Measurements from ENCODE around the gene XKR7. TPM values are rescaled to one million over a fixed set of nuclear protein-coding genes. Genes with fewer than 3 reads are reported as not detected.

The XKR7 gene
- total and polyA plus RNA-seq, 10 of the 15 experiments (the other 5 are each of a cell fraction or from before 2014, with no cell fraction given) = not detected

DNA sequence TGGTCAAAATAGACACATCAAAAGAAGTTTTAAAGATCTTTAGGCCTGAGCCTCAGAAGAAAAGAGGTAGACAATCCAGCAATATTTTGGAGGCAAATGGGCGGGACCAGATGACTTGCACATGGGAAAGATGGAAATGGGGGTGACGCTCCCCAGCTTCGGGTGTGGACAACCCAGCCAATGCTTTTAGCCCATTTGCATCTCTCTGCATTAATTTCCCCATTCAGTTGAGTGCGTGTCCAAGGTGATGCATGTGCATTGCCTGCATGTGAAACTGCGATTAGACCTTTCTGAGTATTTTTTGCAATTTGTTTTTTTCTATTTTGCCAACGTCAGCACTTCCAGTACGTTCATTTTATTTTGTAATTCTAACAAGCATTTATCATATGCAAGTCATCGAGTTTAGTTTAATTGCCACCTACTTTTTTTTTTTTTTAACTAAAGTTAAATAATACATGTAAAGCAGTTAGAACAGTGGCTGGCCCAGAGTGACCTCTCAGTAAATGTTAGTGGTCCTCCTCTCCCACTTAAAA is 40.3 kb upstream of the XKR7 start:
- RAD21 ChIA-PET (ENCODE audit: unreplicated experiment) = interaction anchor here (1.1 kb wide), 1 partner anchor 10 kb away, joined by 7 read pairs; no protein-coding TSS in a partner anchor
- no peaks in the 10 kb centered on the region for H3K79me2 ChIP-seq (ENCODE audit: control insufficient read depth, insufficient read depth, low read length)
- H2AFZ ChIP-seq (ENCODE audit: control insufficient read depth, low read depth, low read length) = no peak overlapping the region
- no TSS peak for BruUV-seq (replicated peaks)
- no peak overlapping the region for H3K4me2 ChIP-seq (ENCODE audit: control insufficient read depth, insufficient read depth)
- H4K20me1 ChIP-seq (ENCODE audit: control insufficient read depth, insufficient read depth) = no peaks in the 10 kb centered on the region
- no peak for ATAC-seq
- SMC1A ChIA-PET (ENCODE audit: uncharacterized antibody, unreplicated experiment) = interaction anchor here (1.1 to 1.3 kb wide), 2 partner anchors 12 to 23 kb away, joined by 4 to 6 read pairs; no protein-coding TSS in a partner anchor
- no peaks in the 10 kb centered on the region for H3K27me3 ChIP-seq (replicated peaks in 1 of 2; ENCODE audit: control insufficient read depth in 2 of 2, insufficient read depth in 2 of 2, low read length in 1 of 2)
- in situ Hi-C loops (cut with MboI) = no loop called here
- peaks cover 11% of the 10 kb centered on the region for H3K4me1 ChIP-seq (ENCODE audit: control insufficient read depth, insufficient read depth, low read length)
- POLR2A ChIA-PET = no interaction called here
- intact Hi-C loops (cut with micrococcal nuclease; ENCODE audit: unreplicated experiment) = no loop called here
- H3K9ac ChIP-seq (ENCODE audit: control insufficient read depth, insufficient read depth, low read length) = no peak overlapping the region
- no peaks in the 10 kb centered on the region for H3K36me3 ChIP-seq (ENCODE audit: control insufficient read depth in 2 of 2, insufficient read depth in 2 of 2, low read length in 1 of 2)
- no peaks in the 10 kb centered on the region for H3K9me3 ChIP-seq (replicated peaks; ENCODE audit: control insufficient read depth, insufficient read depth, low read length)
- TF ChIP-seq MTA3 (IDR thresholded peaks at IDR 0.05; ENCODE audit: borderline replicate concordance, low read length) = no peak
- no peak for TF ChIP-seq RFX5 (IDR thresholded peaks at IDR 0.05; ENCODE audit: low read depth, low read length)
- no peak for TF ChIP-seq RB1 (IDR thresholded peaks at IDR 0.05; ENCODE audit: borderline replicate concordance)
- TF ChIP-seq NRF1 (conservative IDR thresholded peaks at IDR 0.05; ENCODE audit: low read depth, low read length) = no peak
- TF ChIP-seq WRNIP1 (IDR thresholded peaks at IDR 0.05; ENCODE audit: borderline replicate concordance, low read depth, low read length) = no peak
- TF ChIP-seq, protein P1, sequence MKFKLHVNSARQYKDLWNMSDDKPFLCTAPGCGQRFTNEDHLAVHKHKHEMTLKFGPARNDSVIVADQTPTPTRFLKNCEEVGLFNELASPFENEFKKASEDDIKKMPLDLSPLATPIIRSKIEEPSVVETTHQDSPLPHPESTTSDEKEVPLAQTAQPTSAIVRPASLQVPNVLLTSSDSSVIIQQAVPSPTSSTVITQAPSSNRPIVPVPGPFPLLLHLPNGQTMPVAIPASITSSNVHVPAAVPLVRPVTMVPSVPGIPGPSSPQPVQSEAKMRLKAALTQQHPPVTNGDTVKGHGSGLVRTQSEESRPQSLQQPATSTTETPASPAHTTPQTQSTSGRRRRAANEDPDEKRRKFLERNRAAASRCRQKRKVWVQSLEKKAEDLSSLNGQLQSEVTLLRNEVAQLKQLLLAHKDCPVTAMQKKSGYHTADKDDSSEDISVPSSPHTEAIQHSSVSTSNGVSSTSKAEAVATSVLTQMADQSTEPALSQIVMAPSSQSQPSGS (IDR thresholded peaks at IDR 0.05; ENCODE audit: low read length) = no peak
- no peak for TF ChIP-seq ZBED1 (IDR thresholded peaks at IDR 0.05; ENCODE audit: borderline replicate concordance)
- no peak for TF ChIP-seq CBFB (IDR thresholded peaks at IDR 0.05; ENCODE audit: low read depth)
- no peak for TF ChIP-seq PKNOX1 (IDR thresholded peaks at IDR 0.05)
- no peak for TF ChIP-seq GABPA (IDR thresholded peaks at IDR 0.05; ENCODE audit: low read depth)
- no peak for TF ChIP-seq RAD51 (IDR thresholded peaks at IDR 0.05)
- no peak for TF ChIP-seq EZH2 (IDR thresholded peaks at IDR 0.05; ENCODE audit: borderline replicate concordance, control insufficient read depth, low read depth, low read length)
- TF ChIP-seq, protein P2, sequence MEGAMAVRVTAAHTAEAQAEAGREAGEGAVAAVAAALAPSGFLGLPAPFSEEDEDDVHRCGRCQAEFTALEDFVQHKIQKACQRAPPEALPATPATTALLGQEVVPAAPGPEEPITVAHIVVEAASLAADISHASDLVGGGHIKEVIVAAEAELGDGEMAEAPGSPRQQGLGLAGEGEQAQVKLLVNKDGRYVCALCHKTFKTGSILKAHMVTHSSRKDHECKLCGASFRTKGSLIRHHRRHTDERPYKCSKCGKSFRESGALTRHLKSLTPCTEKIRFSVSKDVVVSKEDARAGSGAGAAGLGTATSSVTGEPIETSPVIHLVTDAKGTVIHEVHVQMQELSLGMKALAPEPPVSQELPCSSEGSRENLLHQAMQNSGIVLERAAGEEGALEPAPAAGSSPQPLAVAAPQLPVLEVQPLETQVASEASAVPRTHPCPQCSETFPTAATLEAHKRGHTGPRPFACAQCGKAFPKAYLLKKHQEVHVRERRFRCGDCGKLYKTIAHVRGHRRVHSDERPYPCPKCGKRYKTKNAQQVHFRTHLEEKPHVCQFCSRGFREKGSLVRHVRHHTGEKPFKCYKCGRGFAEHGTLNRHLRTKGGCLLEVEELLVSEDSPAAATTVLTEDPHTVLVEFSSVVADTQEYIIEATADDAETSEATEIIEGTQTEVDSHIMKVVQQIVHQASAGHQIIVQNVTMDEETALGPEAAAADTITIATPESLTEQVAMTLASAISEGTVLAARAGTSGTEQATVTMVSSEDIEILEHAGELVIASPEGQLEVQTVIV (IDR thresholded peaks at IDR 0.05; ENCODE audit: borderline replicate concordance, partially characterized antibody) = no peak
- TF ChIP-seq POLR2AphosphoS2 (IDR thresholded peaks at IDR 0.05; ENCODE audit: low read depth, low read length) = no peak
- 13% methylated on average over 8 of the region's 8 CpGs for whole genome bisulfite sequencing (ENCODE audit: insufficient coverage, insufficient replicate concordance, low lambda C conversion rate, missing lambda C conversion rate)
- H3K4me3 ChIP-seq = no peak overlapping the region
- no peak overlapping the region for H3K27ac ChIP-seq (ENCODE audit: control insufficient read depth, insufficient read depth)
- no peak for DNase-seq (ENCODE audit: low read depth, low spot score)
- FAIRE-seq = no peak
- CTCF ChIA-PET = no interaction called here

Measured in GM12878 (cell line).